ENCODE data around the gene SEMA4A.

DNA sequence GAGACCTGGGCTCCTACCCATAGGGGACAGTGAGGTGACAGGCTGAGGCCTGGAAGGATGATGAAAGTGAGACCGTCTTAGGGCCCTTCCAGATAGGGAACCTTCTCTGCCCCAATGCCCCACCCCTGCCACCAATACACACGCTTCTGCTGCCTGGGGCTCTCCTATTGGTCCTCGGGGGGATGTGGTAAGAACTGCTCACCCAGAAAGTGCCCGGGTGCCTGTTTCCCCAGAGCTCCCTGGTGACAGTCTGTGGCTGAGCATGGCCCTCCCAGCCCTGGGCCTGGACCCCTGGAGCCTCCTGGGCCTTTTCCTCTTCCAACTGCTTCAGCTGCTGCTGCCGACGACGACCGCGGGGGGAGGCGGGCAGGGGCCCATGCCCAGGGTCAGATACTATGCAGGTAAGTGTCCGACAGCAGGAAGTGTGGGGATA is 948 bp downstream of the SEMA4A start:
- TF ChIP-seq TAF1 (IDR thresholded peaks at IDR 0.05; ENCODE audit: low read depth), result no peak
- no peak for TF ChIP-seq CTCF (IDR thresholded peaks at IDR 0.05; ENCODE audit: poor library complexity, severe bottlenecking)
- no peak for TF ChIP-seq EZH2 (IDR thresholded peaks at IDR 0.05; ENCODE audit: borderline replicate concordance, insufficient read depth, low read length, poor library complexity, severe bottlenecking)
- no peak for TF ChIP-seq POLR2AphosphoS5 (IDR thresholded peaks at IDR 0.05)
- TF ChIP-seq REST (IDR thresholded peaks at IDR 0.05; ENCODE audit: borderline replicate concordance), result no peak
- no peak for TF ChIP-seq EP300 (conservative IDR thresholded peaks at IDR 0.05; ENCODE audit: poor library complexity, severe bottlenecking)

Data from neural cell (in vitro differentiated cells).